GM18526 (cell line): ENCODE results near the gene ARHGEF19.

Source experiments
- POLR2A ChIP-seq: IDR thresholded peaks from 3 replicates; pipeline ENCODE4 v1.6.1; 2011; ENCODE audit not compliant: insufficient read length; ENCODE audit errors: extremely low read depth

Gene ARHGEF19

GRCh38 chr1:16247441-16247840 is 35.0 kb upstream of the ARHGEF19 start:
- TF ChIP-seq POLR2A: no peak

DNA sequence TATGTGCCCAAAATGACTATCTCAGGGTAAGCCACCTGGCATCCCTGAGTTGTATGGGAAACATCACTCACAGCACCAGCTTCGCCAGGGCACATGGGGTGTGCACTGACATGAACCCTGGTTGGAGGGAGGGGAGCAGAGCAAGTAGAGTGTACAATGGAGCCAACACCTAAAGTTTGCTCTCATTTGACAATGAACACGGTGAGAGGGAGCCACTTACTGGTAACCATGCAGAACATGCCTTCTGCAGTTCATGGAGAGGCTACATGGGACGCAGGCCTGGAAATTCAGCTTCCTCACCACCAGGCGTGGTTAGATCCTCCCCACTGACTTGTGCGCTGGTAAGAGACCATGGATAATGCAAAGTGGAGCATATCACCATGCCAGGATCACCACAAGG is 34.5 kb upstream of the ARHGEF19 start:
- no peak for TF ChIP-seq POLR2A

DNA sequence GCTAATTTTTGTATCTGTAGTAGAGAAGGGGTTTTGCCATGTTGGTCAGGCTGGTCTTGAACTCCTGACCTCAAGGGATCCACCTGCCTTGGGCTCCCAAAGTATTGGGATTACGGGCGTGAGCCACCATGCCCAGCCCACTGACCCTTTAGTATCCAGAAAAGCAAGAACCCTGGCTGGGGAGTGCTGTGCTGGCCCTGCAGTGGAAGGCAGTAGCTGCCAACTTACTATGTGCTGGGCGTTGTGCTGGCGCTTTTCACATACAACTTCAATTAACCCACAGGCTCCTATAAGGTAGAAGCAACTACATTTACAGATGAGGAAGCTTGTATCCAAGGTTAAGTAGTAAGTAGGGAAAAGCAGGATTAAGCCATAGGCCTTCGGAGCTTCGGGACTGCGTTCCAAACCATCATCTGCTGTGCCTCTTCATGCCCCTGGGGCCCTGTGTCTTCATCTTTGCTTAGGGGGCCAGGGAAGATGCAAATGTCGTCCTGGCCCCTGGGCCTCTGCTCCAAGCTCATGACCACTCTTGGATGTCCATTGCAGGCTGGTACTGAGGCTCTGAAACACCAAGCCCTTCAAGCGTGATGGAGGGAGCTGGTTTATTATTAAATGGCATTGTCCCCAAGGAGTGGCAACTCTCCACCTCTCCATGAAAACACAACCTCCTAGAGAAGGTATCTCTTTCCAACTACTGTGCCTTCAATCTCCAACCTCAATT is 33.2 kb upstream of the ARHGEF19 start:
- no peak for TF ChIP-seq POLR2A

DNA sequence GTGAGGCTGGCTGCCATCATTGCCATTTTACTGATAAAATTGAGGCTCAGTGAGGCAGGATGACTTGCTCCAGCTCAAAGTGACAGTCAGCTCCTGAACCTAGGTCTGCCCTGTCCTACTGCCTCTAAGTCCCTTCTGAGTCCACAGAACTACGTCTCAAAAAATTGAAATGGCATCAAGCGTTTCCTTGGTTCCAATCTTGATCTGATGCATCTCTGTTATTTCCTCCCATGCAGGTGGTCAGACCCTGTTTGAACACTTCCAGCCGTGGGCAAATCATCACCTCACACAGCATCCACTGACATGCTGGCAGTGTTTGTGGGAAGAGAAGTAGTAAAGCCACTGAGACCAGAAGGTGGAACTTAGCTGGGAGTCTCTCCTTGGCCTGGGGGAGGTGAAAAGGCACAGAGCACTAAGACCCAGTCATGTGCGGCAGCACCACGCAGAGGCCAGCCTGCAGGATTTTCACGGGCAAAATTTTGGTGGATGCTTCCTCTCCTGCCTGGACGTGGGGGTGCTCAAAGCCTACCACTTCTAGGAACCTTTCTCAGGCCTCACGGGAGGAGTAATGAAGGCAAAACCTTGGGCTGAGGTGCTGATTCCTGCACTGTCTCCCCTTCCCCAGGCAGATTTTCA is 32.3 kb upstream of the ARHGEF19 start:
- TF ChIP-seq POLR2A: no peak

DNA sequence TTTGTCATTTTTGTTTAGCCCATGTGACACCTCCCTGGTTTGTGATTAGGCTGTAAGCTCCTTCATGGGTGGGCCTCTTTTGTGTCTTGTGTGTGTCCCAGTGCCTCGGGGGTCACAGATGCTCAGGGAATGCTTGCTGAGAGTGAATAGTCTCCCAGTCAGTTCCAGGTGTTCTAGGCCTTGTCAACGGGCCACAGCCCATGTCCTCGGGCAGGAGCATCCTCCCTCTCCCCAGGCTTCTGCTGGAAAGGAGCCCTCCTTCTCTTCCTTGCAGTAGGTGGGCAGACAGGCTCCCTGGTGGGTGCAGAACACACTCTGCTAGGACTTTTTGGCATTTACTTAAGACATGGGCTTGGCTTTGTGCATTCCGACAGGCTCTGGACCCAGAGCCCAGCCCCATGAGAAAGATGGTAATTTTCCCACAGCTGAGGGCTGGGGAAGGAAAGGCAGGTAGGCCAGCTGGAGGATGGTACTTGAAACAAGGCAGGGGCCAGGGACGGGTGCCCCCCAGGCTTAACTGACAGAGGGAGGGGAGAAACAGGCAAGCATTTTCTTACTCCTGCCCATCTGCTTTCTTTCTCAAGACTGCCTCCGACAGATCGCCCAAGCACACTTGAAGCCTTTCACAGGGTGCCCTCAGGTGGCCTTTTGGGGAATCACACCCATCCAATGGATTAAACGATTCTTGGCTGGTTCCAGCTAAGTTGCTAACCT is 31.6 kb upstream of the ARHGEF19 start:
- no peak for TF ChIP-seq POLR2A

DNA sequence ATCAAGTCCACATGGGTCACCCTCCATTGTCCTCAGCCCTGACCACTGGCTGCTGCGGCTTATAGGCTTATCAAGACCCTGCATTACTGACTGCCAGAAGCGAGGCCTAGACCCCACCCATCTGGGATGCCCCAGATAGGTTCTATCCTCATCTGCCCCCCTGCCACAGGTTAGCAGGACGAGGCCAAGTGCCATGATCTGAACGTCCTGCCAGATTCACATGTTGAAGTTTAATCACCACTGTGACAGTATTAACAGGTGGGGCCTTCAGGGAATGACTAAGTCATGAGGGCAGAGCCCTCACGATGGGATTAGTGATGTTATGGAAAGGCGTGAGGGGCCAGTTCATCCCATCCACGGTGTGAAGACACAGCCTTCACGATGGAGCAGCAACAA is 30.8 kb upstream of the ARHGEF19 start:
- TF ChIP-seq POLR2A: no peak

DNA sequence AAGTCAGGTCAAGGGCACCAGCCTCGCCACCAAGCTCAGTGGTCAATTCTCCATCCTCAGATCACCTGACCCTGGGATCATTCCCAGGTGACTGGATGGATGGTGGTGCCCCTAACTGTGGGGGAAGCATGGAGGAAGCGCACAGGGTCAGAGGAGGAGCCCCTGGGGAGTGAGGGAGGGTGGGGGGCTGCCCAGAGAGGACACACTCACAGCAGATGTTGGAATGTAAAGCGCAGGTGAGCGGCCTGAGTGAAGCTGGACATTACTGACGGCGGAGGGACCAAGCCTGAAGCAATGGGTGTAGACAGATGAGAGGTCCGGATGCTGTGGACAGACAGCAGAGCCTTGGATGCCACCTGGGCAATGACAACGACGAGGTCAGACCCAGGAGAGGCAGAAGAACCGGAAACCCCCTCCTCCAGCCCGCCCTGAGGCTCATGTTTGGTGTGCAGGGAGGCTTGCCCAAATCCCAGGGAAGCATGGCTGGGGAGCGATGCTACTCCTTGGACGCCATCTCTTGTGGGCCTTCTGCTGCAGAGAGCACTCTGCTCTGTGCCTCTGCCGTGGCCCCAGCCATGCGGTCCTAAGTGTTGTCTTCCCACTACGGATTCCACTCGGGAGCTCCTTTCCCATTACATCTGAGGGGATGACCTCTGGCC is 30.2 kb upstream of the ARHGEF19 start:
- no peak for TF ChIP-seq POLR2A

DNA sequence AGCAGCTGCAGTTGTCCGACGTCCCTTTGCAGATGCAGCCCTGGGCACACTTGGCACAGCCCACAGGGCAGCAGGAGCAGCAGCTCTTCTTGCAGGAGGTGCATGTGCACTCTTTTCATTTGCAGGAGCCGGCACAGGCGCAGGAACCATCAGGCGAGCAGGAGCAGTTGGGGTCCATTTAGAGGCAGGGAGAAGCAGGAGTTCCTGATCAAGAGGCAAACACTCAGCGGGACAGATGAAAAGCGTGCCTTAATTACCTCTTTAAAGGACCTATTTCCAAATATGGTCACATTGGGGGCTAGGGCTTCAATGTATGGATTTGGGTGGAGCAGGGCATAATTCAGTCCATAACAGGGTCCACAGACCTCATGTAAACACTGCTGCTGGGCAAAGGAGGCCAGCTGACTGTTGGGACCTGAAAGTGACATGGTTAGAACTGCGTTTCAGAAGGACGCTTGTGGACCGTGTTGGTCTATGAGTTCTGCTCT is 28.8 kb upstream of the ARHGEF19 start:
- TF ChIP-seq POLR2A: no peak

GRCh38 chr1:16239972-16240491 is 27.6 kb upstream of the ARHGEF19 start:
- TF ChIP-seq POLR2A: no peak

- TF ChIP-seq POLR2A: no peak
Observed at GRCh38 chr1:16237343-16237830, 24.9 kb upstream of the ARHGEF19 start.

DNA sequence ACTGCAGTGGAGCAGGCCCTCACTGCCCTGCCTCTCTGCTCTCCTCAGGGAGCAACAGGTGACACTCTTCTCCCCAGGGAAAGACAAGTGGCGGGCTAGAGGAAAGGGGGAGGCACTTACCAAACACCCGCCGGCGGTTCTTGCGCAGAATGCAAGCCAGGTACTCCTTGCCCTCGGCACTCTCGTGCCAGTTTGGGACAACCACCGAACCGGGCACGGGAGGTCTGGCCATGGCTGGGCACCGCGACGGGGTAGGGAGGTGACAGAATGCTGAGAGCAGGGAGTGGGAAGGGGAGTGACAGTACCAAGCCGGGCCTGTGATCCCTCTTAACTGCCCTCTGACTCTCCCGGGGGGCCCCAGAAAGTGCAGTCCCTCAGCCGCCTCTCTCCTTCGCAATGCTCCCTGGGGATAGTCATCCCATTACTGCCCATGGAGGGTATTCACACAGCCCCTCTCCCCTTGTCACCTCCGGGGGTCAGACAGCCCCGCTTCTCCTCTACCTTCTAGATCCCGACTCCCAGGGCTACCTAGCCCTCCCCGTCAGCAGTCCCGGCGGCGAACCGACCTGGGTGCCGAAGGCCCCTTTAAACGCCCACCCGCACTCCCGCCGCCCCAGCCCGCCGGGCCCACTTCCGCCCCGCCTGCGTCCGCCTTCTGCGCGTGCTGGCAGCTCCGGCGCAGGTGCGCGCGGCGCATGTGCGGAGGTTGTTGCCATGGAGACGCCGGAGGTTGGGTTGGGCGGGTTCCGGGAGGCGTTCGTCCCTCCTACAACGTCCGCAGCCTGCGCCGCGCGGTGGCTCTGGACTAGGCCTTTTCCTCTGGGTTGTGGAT is 24.3 kb upstream of the ARHGEF19 start, which contains the start of gene CPLANE2:
Gene CPLANE2, minus strand, starts transcription at position 673 of the 832 bp plus-strand sequence. Its CDS starts 441 bp downstream, at position 232.
- peak; percentile 68 for TF ChIP-seq POLR2A

GRCh38 chr1:16235944-16236510 is 23.6 kb upstream of the ARHGEF19 start:
- TF ChIP-seq POLR2A: no peak

DNA sequence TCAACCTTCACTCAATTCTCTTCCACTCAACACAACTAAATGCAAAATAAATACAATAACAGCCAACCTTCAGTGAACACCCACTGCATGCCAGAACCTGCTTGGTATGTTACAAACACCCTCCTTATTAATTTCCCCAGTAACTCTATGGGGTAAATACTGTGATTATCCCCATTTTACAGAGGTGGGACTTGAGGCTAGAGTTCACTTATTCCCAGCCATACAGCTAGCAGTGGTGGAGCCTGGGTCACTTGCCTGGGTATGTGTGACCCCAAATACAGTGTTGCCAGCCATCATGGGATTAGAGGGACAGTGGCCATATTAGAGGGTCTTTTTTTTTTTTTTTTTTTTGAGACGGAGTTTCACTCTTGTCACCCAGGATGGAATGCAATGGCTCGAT is 22.9 kb upstream of the ARHGEF19 start:
- no peak for TF ChIP-seq POLR2A

DNA sequence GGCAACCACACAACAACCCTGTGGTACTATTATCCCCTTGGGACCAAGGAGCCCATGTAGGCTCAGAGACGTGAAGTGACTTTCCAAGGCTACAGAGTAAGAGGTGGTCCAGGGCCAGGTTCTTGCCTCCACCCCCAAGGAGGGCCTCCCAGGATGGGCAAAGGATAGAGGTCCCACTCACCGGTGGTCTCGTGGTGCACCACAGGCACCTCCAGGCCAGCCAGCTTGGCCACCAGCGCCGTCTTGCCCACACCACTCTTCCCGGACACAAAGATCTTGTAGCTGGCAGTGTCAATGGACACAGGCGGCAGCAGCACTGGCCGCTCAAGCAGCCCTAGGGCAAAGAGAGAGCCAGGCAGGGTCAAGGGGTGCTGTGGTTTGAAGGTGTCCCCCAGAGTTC is 21.0 kb upstream of the ARHGEF19 start:
- no peak for TF ChIP-seq POLR2A
